GM12878 (cell line): ENCODE results near the gene WDR74.
A peak's percentile ranks its signal among the peaks of the same experiment; 100 is the strongest.

Source experiments
- CEBPB ChIP-seq, 2 experiments: fragments of 150-350 bp in 1 of 2; IDR thresholded peaks; 2 replicates each; pipeline ENCODE4 v1.6.1; 2012 to 2014; ENCODE audit warnings: low read depth in 2 of 2, low read length in 2 of 2, borderline replicate concordance in 1 of 2, inconsistent platforms in 1 of 2
- E4F1 ChIP-seq: fragments of 450-650 bp; IDR thresholded peaks from 2 replicates; pipeline ENCODE4 v1.6.1; 2018; ENCODE audit warnings: borderline replicate concordance, mild to moderate bottlenecking; ENCODE audit not compliant: partially characterized antibody
- HDGF ChIP-seq: fragments of 450-650 bp; IDR thresholded peaks from 2 replicates; pipeline ENCODE4 v1.6.1; 2016; ENCODE audit warnings: antibody characterized with exemption
- JUND ChIP-seq: IDR thresholded peaks from 2 replicates; pipeline ENCODE4 v1.6.1; 2012; ENCODE audit warnings: low read depth, mild to moderate bottlenecking, low read length, improper control_type of control experiment, moderate library complexity
- PKNOX1 ChIP-seq: fragments of 450-650 bp; IDR thresholded peaks from 2 replicates; pipeline ENCODE4 v1.6.1; 2016; ENCODE audit warnings: mild to moderate bottlenecking
- POLR2AphosphoS5 ChIP-seq: IDR thresholded peaks from 2 replicates; pipeline ENCODE4 v1.6.1; 2011; ENCODE audit warnings: mild to moderate bottlenecking, low read length, inconsistent platforms
- REST ChIP-seq: IDR thresholded peaks from 2 replicates; pipeline ENCODE4 v1.6.1; 2012; ENCODE audit warnings: mild to moderate bottlenecking, low read depth, low read length
- SP1 ChIP-seq: IDR thresholded peaks from one replicate; pipeline ENCODE4 v1.6.1; 2011; ENCODE audit warnings: low read depth, low read length

- no peak for TF ChIP-seq REST
- peak; percentile 27 for TF ChIP-seq E4F1
- no peak for TF ChIP-seq PKNOX1
- no peak for TF ChIP-seq JUND
- no peak for TF ChIP-seq SP1
- no peak for TF ChIP-seq CEBPB (IDR thresholded peaks at IDR 0.05; ENCODE audit: borderline replicate concordance in 1 of 2, low read depth in 2 of 2, low read length in 2 of 2)
- TF ChIP-seq POLR2AphosphoS5: no peak
- peak; percentile 71 for TF ChIP-seq HDGF
Observed at GRCh38 chr11:62880231-62880802, 40.9 kb upstream of the WDR74 start.
